BJ (cell line): Measurements from ENCODE around the gene TEK. TPM values are rescaled to one million over a fixed set of nuclear protein-coding genes. Genes with fewer than 3 reads are reported as not detected.

Experiments used
- CTCF ChIA-PET: fragments of 350-600 bp; formaldehyde crosslinking; extraction: SDS; loops from one replicate; lab custom pipeline; 2021; ENCODE audit warnings: antibody characterized with exemption, inconsistent platforms; lab: Yijun Ruan, JAX
- POLR2A ChIA-PET: fragments of 300-600 bp; sonication (Branson Sonifier 250); formaldehyde crosslinking; extraction: SDS; loops from one replicate; lab custom pipeline; 2021; ENCODE audit warnings: antibody characterized with exemption; lab: Charles Lee
- DNase-seq: peaks from one replicate; pipeline ENCODE4 v3.0.0-alpha.2; 2011; ENCODE audit warnings: low read depth
- H3K27me3 ChIP-seq: 2 replicates; pipeline ENCODE4 v1.6.0; 2011; ENCODE audit warnings: low read length; ENCODE audit not compliant: control insufficient read depth, insufficient read depth
- H3K36me3 ChIP-seq: 2 replicates; pipeline ENCODE4 v1.5.1; 2011; ENCODE audit warnings: low read length; ENCODE audit not compliant: control insufficient read depth, insufficient read depth
- H3K4me3 ChIP-seq: 2 replicates; pipeline ENCODE4 v1.5.1; 2011; ENCODE audit warnings: low read depth, mild to moderate bottlenecking, control low read depth, low read length
- CTCF ChIP-seq: IDR thresholded peaks from 2 replicates; pipeline ENCODE4 v1.5.1; 2011; ENCODE audit warnings: low read depth, mild to moderate bottlenecking, control low read depth, inconsistent platforms, low read length, moderate library complexity; ENCODE audit not compliant: insufficient read depth
- polyA minus RNA-seq: library from RNA; depleted of rRNA, polyadenylated mRNA; stranded (reverse); fragments of >200 nt; gene quantifications from 2 replicates; pipeline ENCODE4 v1.2.3, GENCODE V29; 2011; rRNA and poly(A)+ RNA removed
- polyA plus RNA-seq: library from polyadenylated mRNA; depleted of rRNA; stranded (reverse); fragments of >200 nt; gene quantifications from 2 replicates; pipeline ENCODE4 v1.2.3, GENCODE V29; 2011; rRNA removed

Gene TEK
- polyA plus RNA-seq (0.60 and 0.71 TPM in 2 replicates), polyA minus RNA-seq (0.62 and 0.66 TPM in 2 replicates)

GRCh38 chr9:27108981-27109541 is at the start of gene TEK:
Gene TEK, plus strand, starts transcription at chr9:27109225. Its CDS starts 366 bp downstream, at chr9:27109591.
- CTCF ChIA-PET, result interaction anchor here (1.2 to 1.4 kb wide), 2 partner anchors 14 to 15 kb away, joined by 3 read pairs; no protein-coding TSS in a partner anchor
- DNase-seq, result no peak
- Histone ChIP-seq H3K36me3 (no peaks in the 10 kb centered on the region), H3K4me3 (no peak within 1 kb of the TSS), H3K27me3 (no peaks in the 10 kb centered on the region)
- POLR2A ChIA-PET, result no interaction called here
- no peak for TF ChIP-seq CTCF

- H3K4me3 ChIP-seq, result no peak overlapping the region
- no peak for DNase-seq
- no peaks in the 10 kb centered on the region for H3K36me3 ChIP-seq
- ChIA-PET POLR2A (no interaction called here), CTCF (interaction anchor here (0.6 kb wide), 1 partner anchor 17 kb away, joined by 3 read pairs; no protein-coding TSS in a partner anchor)
- no peaks in the 10 kb centered on the region for H3K27me3 ChIP-seq
- no peak for TF ChIP-seq CTCF
These were observed 49.6 kb upstream of the TEK start for GRCh38 chr9:27059412-27059811.

- ChIA-PET CTCF (interaction anchor here (0.6 kb wide), 1 partner anchor 17 kb away, joined by 3 read pairs; no protein-coding TSS in a partner anchor), POLR2A (no interaction called here)
- no peak overlapping the region for H3K4me3 ChIP-seq
- H3K27me3 ChIP-seq, result no peaks in the 10 kb centered on the region
- no peak for DNase-seq
- H3K36me3 ChIP-seq, result no peaks in the 10 kb centered on the region
- TF ChIP-seq CTCF, result no peak
These were observed 49.1 kb upstream of the TEK start for GRCh38 chr9:27059907-27060306.

GRCh38 chr9:27065288-27065687 is 43.7 kb upstream of the TEK start:
- Histone ChIP-seq H3K27me3 (no peaks in the 10 kb centered on the region), H3K4me3 (no peak overlapping the region), H3K36me3 (no peaks in the 10 kb centered on the region)
- no peak for TF ChIP-seq CTCF
- ChIA-PET POLR2A (no interaction called here), CTCF (no interaction called here)
- DNase-seq, result no peak

GRCh38 chr9:27073841-27074728 is 34.9 kb upstream of the TEK start:
- CTCF ChIA-PET, result interaction anchor here (1.0 kb wide), 1 partner anchor 41 kb away, joined by 4 read pairs; no protein-coding TSS in a partner anchor
- no peaks in the 10 kb centered on the region for H3K27me3 ChIP-seq
- H3K4me3 ChIP-seq, result no peak overlapping the region
- no peak for DNase-seq
- H3K36me3 ChIP-seq, result no peaks in the 10 kb centered on the region
- POLR2A ChIA-PET, result no interaction called here
- TF ChIP-seq CTCF, result no peak
